GM23338 (cell line): ENCODE measurements around the gene GREB1L. TPM values are rescaled to one million over a fixed set of nuclear protein-coding genes. Genes with fewer than 3 reads are reported as not detected.

Source experiments
- ATAC-seq: fragments of 200-7000 bp; cut with Tn5 transposase; 3 replicates; pipeline ENCODE4 v1.9.1; 2020
- DNase-seq: peaks from one replicate; pipeline ENCODE4 v3.0.0-alpha.2; 2015; ENCODE audit warnings: low spot score
- H2AFZ ChIP-seq: fragments of 200-600 bp; sonication (generic); 2 replicates; pipeline ENCODE4 v1.8.0; 2016; ENCODE audit warnings: antibody characterized with exemption, mild to moderate bottlenecking, moderate library complexity
- H3F3A ChIP-seq: fragments of 200-600 bp; sonication (generic); replicated peaks from 2 replicates; pipeline ENCODE4 v1.8.0; 2017; ENCODE audit warnings: antibody characterized with exemption, mixed run types, low read depth
- H3K27ac ChIP-seq: fragments of 200-600 bp; sonication (generic); 2 replicates; pipeline ENCODE4 v1.6.1; 2016; ENCODE audit warnings: low read depth
- H3K27me3 ChIP-seq: fragments of 200-600 bp; sonication (generic); 2 replicates; pipeline ENCODE4 v1.8.0; 2016; ENCODE audit warnings: mild to moderate bottlenecking, mixed run types, moderate library complexity; ENCODE audit not compliant: insufficient read depth
- H3K36me3 ChIP-seq: fragments of 200-600 bp; sonication (generic); 2 replicates; pipeline ENCODE4 v1.8.0; 2016; ENCODE audit warnings: mild to moderate bottlenecking; ENCODE audit not compliant: insufficient read depth
- H3K4me1 ChIP-seq: fragments of 200-600 bp; sonication (generic); 2 replicates; pipeline ENCODE4 v1.8.0; 2016; ENCODE audit warnings: mild to moderate bottlenecking, moderate library complexity; ENCODE audit not compliant: insufficient read depth
- H3K4me2 ChIP-seq: fragments of 200-600 bp; sonication (generic); 2 replicates; pipeline ENCODE4 v1.7.1; 2017; ENCODE audit warnings: mixed run types
- H3K4me3 ChIP-seq: fragments of 200-600 bp; sonication (generic); 2 replicates; pipeline ENCODE4 v1.6.1; 2016; ENCODE audit warnings: mixed run types
- H3K79me2 ChIP-seq: fragments of 200-600 bp; sonication (generic); replicated peaks from 2 replicates; pipeline ENCODE4 v1.8.0; 2017; ENCODE audit warnings: mild to moderate bottlenecking; ENCODE audit not compliant: insufficient read depth
- H3K9me2 ChIP-seq: fragments of 200-600 bp; sonication (generic); 2 replicates; pipeline ENCODE4 v1.8.0; 2017; ENCODE audit not compliant: insufficient read depth
- H4K20me1 ChIP-seq: fragments of 200-600 bp; sonication (generic); replicated peaks from 2 replicates; pipeline ENCODE4 v1.8.0; 2017; ENCODE audit warnings: mild to moderate bottlenecking; ENCODE audit not compliant: insufficient read depth
- H3K27ac Mint-ChIP-seq: 2 replicates; pipeline ENCODE4 v1.8.0; 2020; ENCODE audit warnings: inconsistent platforms, mild to moderate bottlenecking, moderate library complexity, mixed read lengths
- H3K27me3 Mint-ChIP-seq: 3 replicates; pipeline ENCODE4 v1.8.0; 2022; ENCODE audit warnings: low read depth, mild to moderate bottlenecking, moderate library complexity, mixed read lengths, inconsistent platforms; ENCODE audit not compliant: insufficient read depth, poor library complexity
- H3K36me3 Mint-ChIP-seq: 3 replicates; pipeline ENCODE4 v1.8.0; 2021; ENCODE audit warnings: low read depth, mild to moderate bottlenecking, inconsistent platforms, moderate library complexity, mixed read lengths
- H3K4me1 Mint-ChIP-seq: 3 replicates; pipeline ENCODE4 v1.8.0; 2020; ENCODE audit warnings: mild to moderate bottlenecking, inconsistent platforms, mixed read lengths
- H3K4me3 Mint-ChIP-seq: 3 replicates; pipeline ENCODE4 v1.8.0; 2021; ENCODE audit warnings: moderate library complexity, mild to moderate bottlenecking, inconsistent platforms, mixed read lengths
- H3K9me3 Mint-ChIP-seq: 3 replicates; pipeline ENCODE4 v1.8.0; 2020; ENCODE audit warnings: moderate library complexity, mild to moderate bottlenecking, inconsistent platforms, mixed read lengths
- CREB1 ChIP-seq: fragments of 250-450 bp; sonication (Bioruptor Pico); IDR thresholded peaks from 2 replicates; pipeline ENCODE4 v1.5.0; 2020; ENCODE audit warnings: low read depth, mild to moderate bottlenecking, moderate library complexity
- CTCF ChIP-seq, 2 experiments: fragments of 200-600 bp in 1 of 2; sonication (generic) in 1 of 2; conservative IDR thresholded peaks; 2 replicates each; pipeline versions ENCODE4 v1.5.1 to v1.6.1; 2016 to 2017; ENCODE audit warnings: antibody characterized with exemption in 2 of 2, low read depth in 2 of 2, mild to moderate bottlenecking in 2 of 2, moderate library complexity in 1 of 2
- ETS1 ChIP-seq: IDR thresholded peaks from 2 replicates; pipeline ENCODE4 v1.6.1; 2016; ENCODE audit warnings: antibody characterized with exemption
- EZH2 ChIP-seq: fragments of 200-600 bp; sonication (generic); IDR thresholded peaks from one replicate; pipeline ENCODE4 v1.8.0; 2017; ENCODE audit warnings: antibody characterized with exemption, mild to moderate bottlenecking, low read depth; ENCODE audit not compliant: unreplicated experiment
- EZH2phosphoT487 ChIP-seq: fragments of 200-600 bp; sonication (generic); IDR thresholded peaks from one replicate; pipeline ENCODE4 v1.8.1; 2018; ENCODE audit warnings: antibody characterized with exemption; ENCODE audit not compliant: unreplicated experiment
- JUNB ChIP-seq: IDR thresholded peaks from one replicate; pipeline ENCODE4 v1.6.1; 2016; ENCODE audit warnings: antibody characterized with exemption; ENCODE audit not compliant: unreplicated experiment
- NANOG ChIP-seq: IDR thresholded peaks from 2 replicates; pipeline ENCODE4 v1.6.1; 2016; ENCODE audit warnings: antibody characterized with exemption, borderline replicate concordance
- POLR2AphosphoS5 ChIP-seq: IDR thresholded peaks from 2 replicates; pipeline ENCODE4 v1.6.1; 2016; ENCODE audit warnings: antibody characterized with exemption, low read depth
- REST ChIP-seq: IDR thresholded peaks from one replicate; pipeline ENCODE4 v1.6.1; 2018; ENCODE audit warnings: antibody characterized with exemption; ENCODE audit not compliant: unreplicated experiment
- STAT1 ChIP-seq: IDR thresholded peaks from one replicate; pipeline ENCODE4 v1.6.1; 2016; ENCODE audit warnings: antibody characterized with exemption; ENCODE audit not compliant: unreplicated experiment
- ZNF114 ChIP-seq: fragments of 250-450 bp; sonication (Bioruptor Pico); IDR thresholded peaks from 2 replicates; pipeline ENCODE4 v1.5.0; 2020; ENCODE audit warnings: mild to moderate bottlenecking, moderate library complexity
- ZNF331 ChIP-seq: fragments of 250-450 bp; sonication (Bioruptor Pico); IDR thresholded peaks from 2 replicates; pipeline ENCODE4 v1.5.0; 2020; ENCODE audit warnings: low read depth, mild to moderate bottlenecking, moderate library complexity
- ZNF462 ChIP-seq: fragments of 250-450 bp; sonication (Bioruptor Pico); IDR thresholded peaks from 2 replicates; pipeline ENCODE4 v1.5.0; 2020; ENCODE audit warnings: mild to moderate bottlenecking, moderate library complexity
- polyA plus RNA-seq: library from polyadenylated mRNA; unstranded; fragments of >200 nt; fragmentation: Nextera tagmentation; extraction: Ambion mirVana; gene quantifications from 2 replicates; pipeline ENCODE4 v1.2.1, GENCODE V29; 2016
- total RNA-seq: library from RNA; depleted of rRNA; stranded (reverse); fragments of >200 nt; shearing (Covaris generic); gene quantifications from 2 replicates; pipeline ENCODE4 v1.2.3, GENCODE V29; 2014

Gene GREB1L
- total and polyA plus RNA-seq, 2 experiments from 2014 or later = 0.03 to 0.29 TPM

- Histone ChIP-seq H3K79me2 (no peaks in the 10 kb centered on the region), H3K9me2 (no peaks in the 10 kb centered on the region), H3K4me3 (no peak overlapping the region), H3K4me1 (no peaks in the 10 kb centered on the region), H3K36me3 (no peaks in the 10 kb centered on the region), H3K27ac (no peak overlapping the region), H4K20me1 (0 out of 2 replicates have a peak, but pooled peaks cover 3% of the 10 kb centered on the region), H3K4me2 (no peak overlapping the region), H2AFZ (no peak overlapping the region), H3K27me3 (no peaks in the 10 kb centered on the region), H3F3A (no peaks in the 10 kb centered on the region)
- no peak for ATAC-seq
- Mint-ChIP-seq H3K36me3 (no peaks in the 10 kb centered on the region), H3K9me3 (no peaks in the 10 kb centered on the region), H3K4me3 (no peak overlapping the region), H3K4me1 (peaks cover 9% of the 10 kb centered on the region), H3K27me3 (peaks cover 3% of the 10 kb centered on the region), H3K27ac (no peak overlapping the region)
- TF ChIP-seq JUNB (no peak), CTCF (conservative IDR thresholded peaks at IDR 0.05; ENCODE audit: low read depth in 2 of 2) (no peak), ZNF462 (CRISPR knock-in tag) (no peak), REST (no peak), NANOG (no peak), ZNF331 (CRISPR knock-in tag) (no peak), ETS1 (no peak), STAT1 (no peak), CREB1 (CRISPR knock-in tag) (no peak), ZNF114 (CRISPR knock-in tag) (no peak), EZH2 (no peak), POLR2AphosphoS5 (no peak), EZH2phosphoT487 (no peak)
- no peak for DNase-seq
Observed at GRCh38 chr18:21502661-21503060, 260.6 kb downstream of the GREB1L start.
